ENCODE data around the gene MYRFL.

GRCh38 chr12:69897744-69898143, 72.7 kb downstream of the MYRFL start:
- TF ChIP-seq, protein P1, sequence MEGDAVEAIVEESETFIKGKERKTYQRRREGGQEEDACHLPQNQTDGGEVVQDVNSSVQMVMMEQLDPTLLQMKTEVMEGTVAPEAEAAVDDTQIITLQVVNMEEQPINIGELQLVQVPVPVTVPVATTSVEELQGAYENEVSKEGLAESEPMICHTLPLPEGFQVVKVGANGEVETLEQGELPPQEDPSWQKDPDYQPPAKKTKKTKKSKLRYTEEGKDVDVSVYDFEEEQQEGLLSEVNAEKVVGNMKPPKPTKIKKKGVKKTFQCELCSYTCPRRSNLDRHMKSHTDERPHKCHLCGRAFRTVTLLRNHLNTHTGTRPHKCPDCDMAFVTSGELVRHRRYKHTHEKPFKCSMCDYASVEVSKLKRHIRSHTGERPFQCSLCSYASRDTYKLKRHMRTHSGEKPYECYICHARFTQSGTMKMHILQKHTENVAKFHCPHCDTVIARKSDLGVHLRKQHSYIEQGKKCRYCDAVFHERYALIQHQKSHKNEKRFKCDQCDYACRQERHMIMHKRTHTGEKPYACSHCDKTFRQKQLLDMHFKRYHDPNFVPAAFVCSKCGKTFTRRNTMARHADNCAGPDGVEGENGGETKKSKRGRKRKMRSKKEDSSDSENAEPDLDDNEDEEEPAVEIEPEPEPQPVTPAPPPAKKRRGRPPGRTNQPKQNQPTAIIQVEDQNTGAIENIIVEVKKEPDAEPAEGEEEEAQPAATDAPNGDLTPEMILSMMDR (IDR thresholded peaks at IDR 0.05), result no peak
- TF ChIP-seq POLR2A (IDR thresholded peaks at IDR 0.05) (no peak), EP300 (IDR thresholded peaks at IDR 0.05) (no peak)

Measured in upper lobe of left lung (tissue), 4 donors.